Glomerular visceral epithelial cell (primary cell): Measurements from ENCODE around the gene DLG2.
"Not testable (repeated sequence)": the region's sequence is repeated elsewhere in the genome, so short reads cannot be mapped to it uniquely, and the experiment has no call there.

Source experiments
- DNase-seq: peaks from one replicate; pipeline ENCODE4 v3.0.0-alpha.2; 2016; ENCODE audit errors: extremely low spot score

DLG2 gene

DNA sequence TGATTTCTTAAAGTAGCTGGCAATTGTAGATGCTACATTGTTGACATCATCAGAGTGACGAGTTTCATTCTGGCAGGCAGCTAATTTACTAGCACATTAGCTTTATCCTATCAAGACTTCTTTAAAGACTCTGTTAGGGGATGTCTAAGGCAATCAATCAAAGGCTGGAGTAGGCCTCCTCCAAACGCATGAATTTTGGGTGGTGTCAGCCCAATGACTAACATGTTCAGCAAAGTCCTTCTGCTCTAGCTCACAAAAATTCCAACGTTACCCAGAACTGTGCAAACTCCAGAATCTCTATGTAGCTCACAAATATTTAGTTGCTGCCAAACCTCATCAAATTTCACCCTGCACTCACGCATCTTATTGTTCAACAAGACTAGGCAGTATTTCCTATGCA lies 395.6 kb downstream of the DLG2 start:
- no peak for DNase-seq

DNA sequence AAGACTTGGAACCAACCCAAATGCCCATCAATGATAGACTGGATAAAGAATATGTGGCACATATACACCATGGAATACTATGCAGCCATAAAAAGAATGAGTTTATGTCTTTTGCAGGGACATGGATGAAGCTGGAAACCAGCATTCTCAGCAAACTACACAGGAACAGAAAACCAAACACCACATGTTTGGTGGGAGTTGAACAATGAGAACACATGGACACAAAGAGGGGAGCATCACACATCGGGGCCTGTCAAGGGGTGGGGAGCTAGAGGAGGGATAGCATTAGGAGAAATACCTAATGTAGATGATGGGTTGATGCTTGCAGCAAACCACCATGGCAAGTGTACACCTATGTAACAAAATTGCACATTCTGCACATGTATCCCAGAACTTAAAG lies 397.4 kb downstream of the DLG2 start:
- not testable (repeated sequence) for DNase-seq

DNA sequence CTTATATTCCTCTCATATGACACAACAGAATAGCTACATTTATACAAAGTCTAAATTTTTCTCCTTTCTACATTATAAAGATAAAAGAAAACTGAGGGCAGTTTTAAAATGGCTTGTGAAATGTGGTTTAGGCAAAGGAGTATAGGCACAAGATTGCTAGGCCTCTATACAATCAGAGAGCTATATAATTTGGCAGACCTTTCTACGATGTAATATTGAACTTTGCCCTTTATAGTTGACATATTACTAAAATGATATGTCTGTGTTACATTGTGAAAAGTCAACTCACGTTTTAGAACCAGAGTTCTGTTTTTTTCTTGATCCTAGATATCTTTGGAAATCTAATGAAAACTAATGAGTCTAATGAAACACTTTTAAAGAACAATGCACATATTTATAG lies 430.2 kb downstream of the DLG2 start:
- no peak for DNase-seq

DNA sequence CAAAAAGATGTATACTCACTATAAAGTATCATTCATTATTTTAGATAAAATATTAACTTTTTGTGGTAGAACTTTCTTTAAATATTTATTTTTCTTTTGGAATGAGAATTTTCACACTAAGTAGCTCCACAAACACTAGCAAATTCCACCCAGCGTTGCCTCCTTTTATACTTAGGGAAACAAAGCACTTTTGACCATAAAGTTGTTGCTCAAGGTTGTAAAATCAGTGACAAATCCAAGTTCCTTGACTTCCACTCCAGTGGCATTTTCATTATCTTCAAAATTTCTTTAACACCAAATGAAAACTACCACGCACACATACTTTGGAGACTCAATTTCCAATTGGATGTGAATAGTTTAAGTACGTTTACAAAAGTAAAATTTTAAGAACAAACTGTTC lies 431.2 kb downstream of the DLG2 start:
- no peak for DNase-seq

DNA sequence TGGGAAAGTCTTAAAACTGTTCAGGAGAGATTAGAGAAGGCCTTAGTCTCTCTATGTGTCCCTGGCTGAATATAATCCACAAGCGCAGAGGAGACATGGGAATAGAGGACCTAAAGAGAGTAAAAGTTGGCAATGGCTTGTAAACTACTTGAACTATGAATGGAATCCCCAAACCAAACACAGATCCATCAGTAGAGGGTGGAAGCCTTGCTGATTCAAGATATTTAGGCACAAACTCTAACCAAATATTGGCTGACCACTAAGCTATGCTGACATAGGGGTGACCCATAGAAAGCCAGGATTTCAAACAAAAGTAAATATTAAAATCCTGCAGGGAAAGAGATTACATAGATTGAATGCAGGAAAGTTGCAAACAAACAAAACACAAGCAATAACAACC lies 439.2 kb downstream of the DLG2 start:
- DNase-seq = no peak

DNA sequence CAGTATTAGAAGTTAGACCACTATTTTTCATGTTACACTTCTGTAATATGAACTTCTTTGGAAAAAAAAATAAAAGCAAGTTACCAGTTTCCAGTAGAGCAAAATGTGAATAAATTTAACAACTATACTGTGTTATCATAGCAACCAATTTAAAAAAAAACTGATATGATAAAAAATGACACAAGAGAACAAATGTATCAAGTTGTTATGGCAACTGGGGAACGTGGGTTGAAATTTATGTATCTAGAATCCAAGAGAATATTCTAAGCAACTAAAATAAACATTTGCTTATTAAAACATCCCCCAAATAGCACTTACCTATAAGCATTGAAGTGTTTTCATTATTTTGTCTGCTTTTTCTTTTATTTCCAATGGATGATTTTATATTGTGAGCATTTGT lies 442.4 kb downstream of the DLG2 start:
- no peak for DNase-seq

DNA sequence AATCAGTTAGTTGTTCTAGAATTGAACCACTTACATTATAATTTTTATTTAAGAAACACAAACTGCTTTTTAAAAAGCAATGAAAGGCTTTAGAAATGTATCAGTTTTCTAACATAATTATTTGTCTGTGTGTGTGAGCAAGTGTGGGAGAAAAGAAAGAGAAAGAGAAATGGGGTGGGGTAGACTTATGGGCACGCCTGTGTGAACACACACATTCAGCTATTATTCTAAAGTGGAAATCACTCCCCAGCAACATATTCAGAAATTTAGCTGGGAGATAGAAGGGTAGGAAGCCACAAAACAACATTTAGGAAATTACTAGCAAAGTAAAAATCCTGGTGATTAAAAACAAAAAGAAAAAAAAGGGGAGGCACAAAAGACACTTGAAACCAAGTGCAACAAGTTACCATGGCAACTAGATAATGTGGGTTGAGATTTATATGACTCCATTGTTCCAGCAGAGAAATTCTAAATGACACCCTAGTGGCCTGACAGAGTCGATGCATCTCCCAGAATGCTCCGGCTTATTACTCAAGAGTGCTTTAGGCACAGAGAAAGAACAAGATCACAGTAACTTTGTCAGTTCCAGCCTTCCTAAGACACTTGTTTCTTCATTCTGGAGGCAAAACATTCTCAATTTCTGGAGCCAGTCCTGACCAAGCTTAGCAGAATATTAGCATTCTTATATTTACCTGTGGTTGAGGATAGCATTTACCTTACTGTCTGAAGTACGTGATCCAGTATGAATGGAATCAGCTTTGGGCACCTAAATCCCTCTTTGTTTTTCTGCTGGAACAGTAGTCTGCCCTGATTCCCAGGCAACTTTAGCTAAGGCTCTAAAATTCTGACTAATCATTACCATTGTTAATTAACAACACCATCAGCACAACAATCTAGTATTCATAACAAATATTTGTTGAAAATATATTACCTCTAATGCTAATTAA lies 444.4 kb downstream of the DLG2 start:
- peak; percentile 1 for DNase-seq

DNA sequence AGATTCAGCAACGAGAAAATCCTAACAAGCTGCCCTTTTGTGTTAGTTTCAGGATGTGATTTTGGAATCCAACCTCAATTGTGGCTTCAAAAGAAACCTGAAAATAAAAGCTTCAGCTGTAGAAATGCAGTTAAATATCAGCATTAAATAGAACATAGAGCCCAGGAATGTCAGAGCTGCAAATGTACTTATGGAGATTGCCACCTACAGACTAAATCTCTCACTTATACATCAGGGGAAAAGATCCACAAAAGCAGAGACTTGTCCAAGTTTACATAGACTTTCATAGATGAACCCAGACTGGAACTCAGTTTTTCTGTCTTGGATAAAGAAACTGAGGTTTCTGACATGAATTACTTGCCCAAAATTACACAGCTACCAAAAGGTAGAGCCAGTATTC lies 446.6 kb downstream of the DLG2 start:
- DNase-seq = no peak

DNA sequence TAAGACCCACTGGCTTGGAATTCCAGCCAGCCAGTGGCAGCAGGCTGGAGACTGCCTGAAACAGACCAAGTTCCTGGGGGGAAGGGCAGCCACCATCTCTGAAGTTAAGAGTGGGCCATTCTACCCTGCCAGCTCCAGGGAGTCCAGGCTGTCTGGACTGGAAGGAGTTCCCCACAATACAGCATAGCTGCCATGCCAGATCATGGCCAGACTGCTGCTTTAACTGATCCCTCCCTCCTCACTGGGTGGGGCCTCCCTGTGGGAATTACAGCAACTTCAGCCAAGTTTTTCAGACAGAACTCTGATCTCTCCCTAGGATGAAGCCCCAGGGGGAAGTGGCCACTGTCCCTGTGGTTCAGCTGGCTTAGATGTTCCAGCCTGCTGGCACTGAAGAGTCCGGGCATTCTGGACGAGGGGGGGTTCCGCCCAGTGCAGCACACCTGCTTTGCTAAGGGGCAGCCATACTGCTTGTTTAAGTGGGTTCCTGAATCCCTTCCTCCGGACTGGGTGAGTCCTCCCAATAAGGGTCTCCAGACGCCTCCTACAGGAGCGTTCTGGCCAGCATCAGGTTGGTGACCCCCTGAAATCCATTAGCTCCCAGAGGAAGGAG lies 455.4 kb downstream of the DLG2 start:
- DNase-seq = no peak

DNA sequence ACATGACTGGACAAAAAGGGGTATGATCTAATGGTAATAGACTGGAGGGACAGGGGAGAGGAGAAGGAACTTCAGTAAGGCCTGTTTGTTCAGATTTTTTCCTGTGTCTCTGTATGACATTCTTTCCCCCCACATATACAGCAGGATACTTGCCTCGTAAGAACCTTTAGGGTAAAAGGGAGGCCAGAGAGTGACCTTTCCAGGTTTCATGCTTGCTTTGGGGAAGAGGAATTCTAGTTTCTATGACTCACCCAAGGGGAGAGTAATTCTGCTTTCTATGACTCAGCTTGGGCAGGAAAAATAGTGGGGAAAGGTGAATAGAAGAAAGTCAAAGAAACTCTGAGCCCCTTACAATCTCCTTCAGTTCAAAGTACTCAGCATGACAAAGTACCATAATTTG lies 457.0 kb downstream of the DLG2 start:
- no peak for DNase-seq

DNA sequence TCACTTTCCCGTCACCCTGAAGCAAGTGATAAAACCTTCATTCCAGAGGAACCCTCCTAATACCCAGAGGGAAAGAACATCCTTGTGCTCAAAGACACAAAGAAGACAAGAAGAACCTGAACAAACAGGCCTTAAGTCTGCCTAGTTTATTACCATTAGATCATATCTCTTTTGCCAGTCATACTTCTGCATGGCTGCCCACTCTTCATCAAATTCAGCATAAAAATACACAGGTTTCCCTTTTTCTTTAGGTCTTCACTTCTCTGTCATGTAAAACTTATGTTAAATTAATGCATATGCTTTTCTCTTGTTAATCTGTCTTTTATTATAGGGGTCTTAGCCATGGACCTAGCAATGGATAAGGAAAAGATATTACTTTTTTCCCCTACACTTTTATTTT lies 459.7 kb downstream of the DLG2 start:
- no peak for DNase-seq

DNA sequence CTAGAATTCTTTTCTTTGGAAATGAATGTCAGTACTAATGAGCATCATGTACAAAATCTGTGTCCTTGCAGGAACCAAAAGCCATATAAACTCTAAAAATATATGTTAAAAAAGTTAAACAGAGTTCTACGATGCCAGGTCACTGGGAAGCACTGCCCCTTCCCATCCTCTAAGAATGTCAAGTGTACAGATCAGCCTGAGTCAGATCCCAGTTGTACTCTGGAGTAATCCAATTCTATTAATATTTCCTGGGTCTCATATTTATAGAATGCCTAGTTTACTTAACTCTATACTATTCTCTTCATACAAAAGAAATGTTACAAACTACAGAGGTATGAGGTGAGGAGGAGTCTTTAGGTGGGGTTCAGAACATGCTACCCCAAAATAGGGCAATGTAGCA lies 460.1 kb downstream of the DLG2 start:
- no peak for DNase-seq

DNA sequence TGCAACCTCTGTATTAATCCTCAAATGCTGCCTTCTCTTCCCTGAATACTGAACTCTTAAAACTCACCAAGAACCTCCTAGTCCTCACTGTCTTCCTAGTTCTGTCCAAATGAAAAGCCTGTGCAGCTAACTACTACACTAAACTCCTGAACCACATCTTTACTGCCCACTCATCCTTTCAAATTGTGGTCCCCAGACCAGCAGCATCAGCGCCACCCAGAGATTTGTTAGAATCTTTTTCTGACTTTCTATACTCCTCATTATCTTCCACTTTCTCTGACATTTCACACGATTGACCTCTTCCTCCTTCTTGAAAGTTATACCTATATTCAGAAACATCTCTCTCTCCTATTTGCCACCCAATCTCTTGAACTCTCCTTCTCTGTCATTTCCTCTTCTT lies 461.3 kb downstream of the DLG2 start:
- no peak for DNase-seq

DNA sequence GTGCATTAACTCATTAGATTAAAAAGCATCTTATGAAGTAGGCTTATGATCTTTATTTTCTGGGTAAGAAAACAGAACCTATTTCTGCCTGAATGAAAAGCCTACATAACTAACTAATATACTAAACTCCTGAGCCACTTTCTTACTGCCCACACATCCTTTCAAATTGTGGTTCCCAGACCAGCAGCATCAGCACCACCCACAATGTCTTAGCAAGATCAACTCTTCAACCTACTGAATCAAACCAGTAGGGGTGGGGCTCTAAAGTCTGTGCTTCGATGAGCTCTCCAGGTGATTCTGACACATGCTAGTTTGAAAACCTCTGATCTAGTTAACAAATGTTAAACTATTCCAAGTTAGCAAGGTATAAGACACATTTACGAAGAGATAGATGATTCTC lies 462.4 kb downstream of the DLG2 start:
- no peak for DNase-seq

DNA sequence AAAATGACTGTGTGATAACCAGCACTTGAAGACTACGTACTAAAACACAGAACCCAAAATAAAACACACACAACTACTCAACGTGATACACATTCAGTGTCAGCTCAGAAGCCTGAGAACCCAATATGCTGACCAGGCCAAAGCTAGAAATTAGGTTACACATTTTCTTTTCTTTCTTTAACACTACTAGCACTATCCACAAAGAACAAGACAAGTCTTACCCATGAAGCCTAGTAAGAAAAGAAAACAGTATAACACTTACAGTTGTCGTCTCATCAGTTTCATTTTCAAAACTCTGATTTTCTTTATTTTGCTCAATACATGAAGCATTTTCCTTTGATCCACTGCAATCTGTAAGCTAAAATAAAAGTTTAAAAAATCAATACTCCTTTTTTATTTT lies 472.9 kb downstream of the DLG2 start:
- no peak for DNase-seq

DNA sequence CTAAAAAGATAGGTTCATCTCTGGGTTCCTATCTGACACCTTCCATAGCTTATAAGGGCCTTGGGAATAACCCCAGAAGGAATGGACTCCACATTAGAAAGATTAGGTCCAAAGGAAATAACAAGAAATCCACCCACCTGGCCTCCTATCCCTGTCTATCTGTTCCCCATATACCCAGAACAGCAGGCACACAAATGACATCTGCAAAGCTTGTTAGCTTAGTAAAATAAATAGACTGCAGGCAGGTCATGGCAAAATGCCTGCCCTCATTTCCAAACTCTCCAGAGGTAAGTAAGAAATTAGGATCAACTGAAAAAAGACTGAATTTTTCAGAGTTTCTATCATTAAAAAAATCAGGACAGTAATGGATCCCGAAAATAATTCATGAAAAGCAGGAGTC lies 489.5 kb downstream of the DLG2 start:
- DNase-seq = no peak

DNA sequence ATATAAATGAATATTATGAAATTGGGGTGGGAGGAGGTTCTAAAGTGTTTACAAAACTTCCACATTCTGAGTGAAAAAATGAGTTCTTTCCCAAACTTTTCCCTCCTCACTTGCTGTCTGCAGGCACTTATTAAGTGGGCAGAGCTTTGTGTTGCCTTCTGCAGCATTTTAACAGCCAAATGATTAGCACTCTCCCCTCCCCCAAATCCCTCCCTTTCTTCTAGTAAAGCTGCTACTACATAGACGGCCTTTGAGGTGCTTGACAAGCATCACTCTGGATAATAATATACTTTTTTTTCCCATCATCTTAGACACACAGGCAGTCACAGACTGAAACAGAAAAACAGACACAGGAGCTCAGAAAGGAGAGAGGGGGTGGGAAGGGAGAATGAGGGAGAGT lies 493.5 kb downstream of the DLG2 start:
- no peak for DNase-seq

DNA sequence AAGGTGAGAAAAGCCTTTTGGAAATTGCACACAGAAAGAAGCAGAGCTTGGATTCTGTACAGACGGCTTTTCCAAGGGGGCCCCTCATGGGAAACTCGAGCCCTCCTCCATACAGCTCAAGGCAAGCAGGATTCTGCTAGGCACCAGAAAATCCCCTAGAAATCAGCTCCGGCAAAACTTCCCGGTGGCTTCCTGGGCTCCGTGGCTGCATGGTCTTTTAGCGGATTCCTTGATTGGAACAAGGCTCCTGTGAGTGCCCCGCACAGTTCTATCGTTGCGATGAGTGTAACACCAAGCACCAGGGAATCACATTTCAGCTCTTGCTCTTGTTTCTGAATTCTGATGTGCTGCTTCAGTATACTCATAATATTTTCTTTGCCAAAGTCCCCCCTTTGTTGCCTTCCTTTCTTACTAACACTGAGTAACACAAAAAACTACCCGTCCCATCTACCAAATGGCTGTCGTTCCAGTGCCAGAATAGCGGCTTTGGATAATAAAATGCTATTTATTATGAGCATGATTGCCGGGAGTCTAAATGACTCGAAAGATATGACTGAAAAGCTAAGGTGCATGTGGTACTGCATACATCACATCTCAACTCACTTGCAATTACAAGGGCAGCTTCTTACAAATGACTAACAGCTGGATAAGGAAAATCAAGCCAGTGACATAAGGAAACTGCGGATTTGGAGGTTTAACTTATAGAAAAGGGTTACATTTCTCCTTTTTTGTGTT lies 494.1 kb downstream of the DLG2 start:
- DNase-seq = no peak

DNA sequence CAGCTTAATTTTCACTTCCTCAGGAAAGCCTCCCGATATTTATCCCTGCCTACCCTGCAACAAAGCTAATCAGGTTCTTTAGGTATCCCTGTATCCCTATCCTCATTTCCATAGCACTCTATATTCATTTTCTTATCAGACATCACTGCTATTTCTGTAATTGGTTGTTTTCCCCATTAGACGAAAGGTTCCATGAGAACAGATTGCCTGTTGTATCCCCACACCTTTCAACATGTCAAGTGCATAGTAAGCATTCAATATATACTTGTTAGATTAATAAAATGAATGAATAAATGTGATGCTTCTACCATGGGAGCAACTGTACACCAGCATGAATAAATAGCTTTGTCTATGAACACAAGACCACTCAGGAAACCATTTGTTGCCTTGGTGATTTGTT lies 499.8 kb downstream of the DLG2 start:
- no peak for DNase-seq

DNA sequence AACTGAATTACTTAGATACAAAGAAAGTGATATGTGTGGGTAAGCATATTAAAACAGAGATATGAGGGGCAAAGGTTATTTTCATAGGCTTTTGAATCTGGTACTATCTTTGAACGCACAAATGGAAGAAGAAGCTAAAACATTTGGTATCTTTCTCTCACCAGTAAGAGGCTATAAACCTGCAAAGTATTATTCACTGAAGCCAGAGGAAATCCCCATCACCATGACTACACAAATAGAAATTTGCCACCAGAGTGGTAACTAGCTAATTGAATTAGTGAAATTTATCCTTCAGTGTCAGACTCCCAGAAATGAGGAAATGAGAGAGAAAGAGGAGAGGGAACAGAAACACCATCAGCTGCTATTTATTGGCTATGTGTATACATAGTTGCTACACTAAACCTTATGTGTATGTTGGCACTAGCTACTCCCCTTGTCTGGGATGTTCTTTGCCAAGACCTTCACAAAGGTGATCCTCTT lies 503.4 kb downstream of the DLG2 start:
- DNase-seq = no peak

DNA sequence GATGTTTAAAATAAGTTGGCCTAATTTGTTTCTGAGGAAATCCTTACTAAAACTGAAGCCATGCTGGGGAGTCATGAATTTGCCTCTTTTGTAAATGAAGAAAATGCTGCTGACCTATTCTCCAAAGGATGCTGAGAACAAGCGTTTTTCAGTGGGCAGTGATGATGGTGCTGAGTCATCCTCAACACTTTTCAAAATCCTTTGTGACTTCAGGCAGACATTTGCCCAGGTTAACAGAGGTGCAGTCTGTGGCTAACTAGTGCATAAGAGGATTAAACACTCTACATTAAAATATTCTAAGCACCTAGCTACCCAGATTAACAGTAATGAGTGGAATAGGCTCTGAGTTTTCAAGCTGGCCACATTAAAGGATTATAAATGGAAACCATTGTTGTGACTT lies 509.0 kb downstream of the DLG2 start:
- DNase-seq = no peak

DNA sequence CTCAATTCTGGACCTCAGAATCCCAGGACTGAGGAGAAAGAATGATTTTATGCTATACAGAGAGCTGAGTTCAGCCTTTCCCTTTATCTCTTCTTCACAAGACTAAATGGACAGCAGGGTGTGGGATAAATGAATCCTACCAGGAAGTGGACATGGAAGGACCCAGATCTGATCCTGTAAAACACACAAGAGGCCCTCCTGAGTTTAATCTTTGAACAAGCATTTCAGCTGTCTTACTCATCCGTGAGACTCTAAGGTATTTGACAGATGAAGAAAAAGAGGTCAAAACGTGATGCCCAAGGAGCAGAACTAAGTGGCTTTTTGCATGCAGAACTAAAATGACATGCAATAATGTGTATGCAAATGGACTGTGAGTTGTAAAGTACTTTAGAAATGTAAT lies 511.3 kb downstream of the DLG2 start:
- no peak for DNase-seq

DNA sequence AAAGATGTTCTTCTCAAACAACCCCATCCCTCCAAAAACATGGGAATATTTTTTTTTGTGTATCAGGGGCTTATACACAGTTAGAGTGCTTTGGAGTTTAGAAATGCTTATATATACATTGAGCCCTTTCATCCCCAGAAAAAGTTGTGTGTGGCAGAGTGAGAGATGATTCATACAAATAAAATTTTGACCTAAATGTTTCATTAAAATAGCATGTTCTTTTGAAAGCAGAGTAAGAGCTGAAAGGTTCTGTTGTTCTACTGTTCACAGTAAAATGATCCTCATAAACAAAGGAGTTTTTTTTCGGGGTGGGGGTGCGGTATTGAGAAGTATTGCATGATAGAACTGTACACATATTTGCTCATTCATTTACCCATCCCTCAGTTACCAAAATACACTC lies 512.4 kb downstream of the DLG2 start:
- DNase-seq = no peak
